ENCODE data around the gene RMP24.
A peak's percentile ranks its signal among the peaks of the same experiment; 100 is the strongest.

The RMP24 gene

GRCh38 chr18:35972197-35973000 lies at the start of gene RMP24:
TSS of gene RMP24 (plus strand) at chr18:35972679.
- TF ChIP-seq, protein P1, sequence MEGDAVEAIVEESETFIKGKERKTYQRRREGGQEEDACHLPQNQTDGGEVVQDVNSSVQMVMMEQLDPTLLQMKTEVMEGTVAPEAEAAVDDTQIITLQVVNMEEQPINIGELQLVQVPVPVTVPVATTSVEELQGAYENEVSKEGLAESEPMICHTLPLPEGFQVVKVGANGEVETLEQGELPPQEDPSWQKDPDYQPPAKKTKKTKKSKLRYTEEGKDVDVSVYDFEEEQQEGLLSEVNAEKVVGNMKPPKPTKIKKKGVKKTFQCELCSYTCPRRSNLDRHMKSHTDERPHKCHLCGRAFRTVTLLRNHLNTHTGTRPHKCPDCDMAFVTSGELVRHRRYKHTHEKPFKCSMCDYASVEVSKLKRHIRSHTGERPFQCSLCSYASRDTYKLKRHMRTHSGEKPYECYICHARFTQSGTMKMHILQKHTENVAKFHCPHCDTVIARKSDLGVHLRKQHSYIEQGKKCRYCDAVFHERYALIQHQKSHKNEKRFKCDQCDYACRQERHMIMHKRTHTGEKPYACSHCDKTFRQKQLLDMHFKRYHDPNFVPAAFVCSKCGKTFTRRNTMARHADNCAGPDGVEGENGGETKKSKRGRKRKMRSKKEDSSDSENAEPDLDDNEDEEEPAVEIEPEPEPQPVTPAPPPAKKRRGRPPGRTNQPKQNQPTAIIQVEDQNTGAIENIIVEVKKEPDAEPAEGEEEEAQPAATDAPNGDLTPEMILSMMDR (IDR thresholded peaks at IDR 0.05; ENCODE audit: insufficient read depth, low read length, missing control alignments) = no peak
- peak within 1 kb of the TSS; percentile 95 for H3K4me3 ChIP-seq (ENCODE audit: low read depth, low read length)
- DNase-seq (ENCODE audit: low read depth, low spot score) = peak; percentile 72
- ChIA-PET POLR2A (interaction anchor here (0.6 to 1.7 kb wide), 4 partner anchors 11 to 1397 kb away, joined by 3 to 6 read pairs (median 4); no protein-coding TSS in a partner anchor), CTCF (interaction anchor here (3.6 kb wide), 1 partner anchor 22 kb away, joined by 17 read pairs; no protein-coding TSS in a partner anchor)

- H3K4me3 ChIP-seq (ENCODE audit: low read depth, low read length) = no peak overlapping the region
- TF ChIP-seq, protein P1 (IDR thresholded peaks at IDR 0.05; ENCODE audit: insufficient read depth, low read length, missing control alignments) = no peak
- CTCF ChIA-PET = no interaction called here
- POLR2A ChIA-PET = no interaction called here
- no peak for DNase-seq (ENCODE audit: low read depth, low spot score)
Observed at GRCh38 chr18:35923939-35924684, 48.4 kb upstream of the RMP24 start.

DNA sequence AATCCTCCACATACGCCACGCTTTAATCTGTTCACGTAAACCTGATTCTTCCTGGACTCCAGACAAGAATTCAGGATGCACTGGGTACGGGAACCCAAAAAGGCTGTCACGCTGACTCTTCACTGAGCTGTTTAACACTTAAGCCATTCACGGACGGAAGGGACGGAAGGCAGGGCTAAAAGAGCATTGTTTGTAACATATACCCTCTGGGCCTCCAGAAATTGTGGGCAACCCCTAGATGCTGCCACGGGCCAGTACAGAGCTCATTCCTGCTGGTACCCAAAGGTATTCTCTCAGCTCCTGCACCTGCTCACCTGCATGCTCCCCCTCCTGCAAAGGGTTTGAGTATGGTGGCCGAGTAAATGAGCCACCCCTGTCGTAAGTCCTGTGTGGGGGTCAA lies 45.6 kb upstream of the RMP24 start:
- ChIA-PET POLR2A (no interaction called here), CTCF (interaction anchor here (1.1 kb wide), 1 partner anchor 25 kb away, joined by 3 read pairs; no protein-coding TSS in a partner anchor)
- no peak overlapping the region for H3K4me3 ChIP-seq (ENCODE audit: low read depth, low read length)
- DNase-seq (ENCODE audit: low read depth, low spot score) = no peak
- TF ChIP-seq, protein P1 (IDR thresholded peaks at IDR 0.05; ENCODE audit: insufficient read depth, low read length, missing control alignments) = no peak

- DNase-seq (ENCODE audit: low read depth, low spot score) = no peak
- ChIA-PET POLR2A (no interaction called here), CTCF (no interaction called here)
- TF ChIP-seq, protein P1 (IDR thresholded peaks at IDR 0.05; ENCODE audit: insufficient read depth, low read length, missing control alignments) = no peak
- H3K4me3 ChIP-seq (ENCODE audit: low read depth, low read length) = no peak overlapping the region
Observed at GRCh38 chr18:35927430-35927829, 45.0 kb upstream of the RMP24 start.

GRCh38 chr18:35933982-35934381 lies 38.5 kb upstream of the RMP24 start:
- POLR2A ChIA-PET = no interaction called here
- no peak for DNase-seq (ENCODE audit: low read depth, low spot score)
- TF ChIP-seq, protein P1 (IDR thresholded peaks at IDR 0.05; ENCODE audit: insufficient read depth, low read length, missing control alignments) = no peak
- H3K4me3 ChIP-seq (ENCODE audit: low read depth, low read length) = no peak overlapping the region
- CTCF ChIA-PET = interaction anchor here (0.7 kb wide), 1 partner anchor 17 kb away, joined by 4 read pairs; no protein-coding TSS in a partner anchor

DNA sequence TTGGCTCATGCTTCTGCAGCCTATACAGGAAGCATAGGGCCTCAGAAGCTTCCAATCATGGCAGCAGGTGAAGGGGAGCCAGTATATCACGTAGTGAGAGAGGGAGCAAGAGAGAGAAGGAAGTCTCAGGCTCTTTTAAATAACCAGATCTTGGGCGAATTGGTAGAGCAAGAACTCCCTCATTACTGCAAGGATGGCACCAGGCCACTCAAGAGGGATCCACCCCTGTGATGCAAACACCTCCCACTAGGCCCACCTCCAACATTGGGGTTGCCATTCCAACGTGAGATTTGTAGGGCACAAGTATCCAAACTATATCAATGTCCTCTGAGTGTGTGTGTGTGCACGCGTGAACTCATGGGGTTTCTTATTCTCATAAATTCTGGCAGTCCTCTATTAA lies 37.6 kb upstream of the RMP24 start:
- no peak for DNase-seq (ENCODE audit: low read depth, low spot score)
- POLR2A ChIA-PET = no interaction called here
- CTCF ChIA-PET = no interaction called here
- H3K4me3 ChIP-seq (ENCODE audit: low read depth, low read length) = no peak overlapping the region
- TF ChIP-seq, protein P1 (IDR thresholded peaks at IDR 0.05; ENCODE audit: insufficient read depth, low read length, missing control alignments) = no peak

Data from AG04449 (cell line).